Measurements from ENCODE around the gene CHCHD10. TPM values are rescaled to one million over a fixed set of nuclear protein-coding genes. Genes with fewer than 3 reads are reported as not detected.

The CHCHD10 gene
- polyA plus RNA-seq, 1 of the 3 experiments (the other 2 are of a cell fraction) = 70.1 TPM

DNA sequence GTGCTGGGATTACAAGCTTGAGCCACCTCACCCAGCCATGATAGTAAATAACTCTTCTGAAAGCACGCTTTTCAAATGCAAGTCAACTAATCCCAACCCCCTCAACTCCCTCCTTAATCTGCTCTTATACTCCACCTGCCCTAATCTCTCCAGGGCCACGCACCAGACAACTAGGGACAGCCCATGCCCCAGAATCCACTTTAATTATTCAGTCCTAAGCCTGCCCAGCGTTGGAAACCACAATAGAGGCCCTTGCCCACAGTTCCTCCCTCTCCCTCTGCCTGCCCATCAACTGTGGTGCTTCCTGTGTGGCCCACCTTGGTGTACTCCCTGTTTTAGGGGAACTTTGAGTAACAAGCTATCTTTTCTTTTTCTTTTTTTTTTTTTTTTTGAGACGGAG is 10.9 kb downstream of the CHCHD10 start (continued):
- TF ChIP-seq, protein P1, sequence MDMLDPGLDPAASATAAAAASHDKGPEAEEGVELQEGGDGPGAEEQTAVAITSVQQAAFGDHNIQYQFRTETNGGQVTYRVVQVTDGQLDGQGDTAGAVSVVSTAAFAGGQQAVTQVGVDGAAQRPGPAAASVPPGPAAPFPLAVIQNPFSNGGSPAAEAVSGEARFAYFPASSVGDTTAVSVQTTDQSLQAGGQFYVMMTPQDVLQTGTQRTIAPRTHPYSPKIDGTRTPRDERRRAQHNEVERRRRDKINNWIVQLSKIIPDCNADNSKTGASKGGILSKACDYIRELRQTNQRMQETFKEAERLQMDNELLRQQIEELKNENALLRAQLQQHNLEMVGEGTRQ (IDR thresholded peaks at IDR 0.05; ENCODE audit: borderline replicate concordance, low read depth, low read length) = no peak

DNA sequence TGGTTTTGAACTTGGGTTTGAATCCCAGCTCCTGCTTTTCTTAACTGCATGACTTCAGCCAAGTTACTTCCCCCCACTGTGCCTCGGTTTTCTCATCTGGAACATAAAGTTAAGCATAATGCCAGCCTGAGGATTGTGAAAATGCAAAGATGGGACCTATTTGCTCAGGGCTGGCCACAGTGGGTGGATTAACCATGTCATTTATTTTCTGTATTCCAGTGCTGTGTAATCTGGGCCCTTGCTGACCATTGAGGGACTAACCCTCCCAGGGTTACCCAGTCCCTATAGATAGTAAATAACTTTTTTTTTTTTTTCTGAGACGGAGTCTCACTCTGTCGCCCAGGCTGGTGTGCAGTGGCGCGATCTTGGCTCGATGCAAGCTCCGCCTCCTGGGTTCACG is 12.1 kb downstream of the CHCHD10 start:
- Histone ChIP-seq H4K20me1 (ENCODE audit: insufficient read depth) (no peaks in the 10 kb centered on the region), H3K4me3 (ENCODE audit: low read depth in 2 of 2, low read length in 1 of 2) (no peak overlapping the region), H3K4me2 (no peak overlapping the region), H3K79me2 (ENCODE audit: insufficient read depth) (no peaks in the 10 kb centered on the region), H3K36me3 (replicated peaks in 1 of 2; ENCODE audit: control insufficient read depth in 1 of 2, insufficient read depth in 2 of 2, low read length in 1 of 2) (no peaks in the 10 kb centered on the region), H3F3A (replicated peaks; ENCODE audit: insufficient read depth) (no peaks in the 10 kb centered on the region), H3K4me1 (ENCODE audit: control insufficient read depth in 1 of 2, insufficient read depth in 2 of 2, low read depth in 1 of 2, low read length in 1 of 2) (peaks cover 0 to 4% of the 10 kb centered on the region in 2 experiments; a peak in 1 of 4 replicates), H3K27me3 (ENCODE audit: insufficient read depth) (no peaks in the 10 kb centered on the region), H3K9me2 (no peaks in the 10 kb centered on the region), H3K27ac (ENCODE audit: low read depth in 2 of 2, low read length in 1 of 2) (no peak overlapping the region), H3K9ac (no peak overlapping the region), H2AFZ (ENCODE audit: low read depth) (no peak overlapping the region), H3K9me3 (no peaks in the 10 kb centered on the region)
- 68% methylated on average over 8 of the region's 8 CpGs for WGBS (ENCODE audit: low lambda C conversion rate)
- CTCF ChIA-PET = interaction anchor here (1.5 to 2.4 kb wide), 2 partner anchors 8 to 94 kb away, joined by 3 to 8 read pairs; no protein-coding TSS in a partner anchor
- POLR2A ChIA-PET = no interaction called here
- DNase-seq = no peak
- no peak for TF ChIP-seq GATA2 (CRISPR knock-in tag; IDR thresholded peaks at IDR 0.05)
- no peak for TF ChIP-seq EP300 (IDR thresholded peaks at IDR 0.05; ENCODE audit: borderline replicate concordance in 1 of 2, low read depth in 1 of 2, low read length in 1 of 2)
- no peak for TF ChIP-seq TCF12 (IDR thresholded peaks at IDR 0.05)
- TF ChIP-seq RXRA (IDR thresholded peaks at IDR 0.05; ENCODE audit: borderline replicate concordance, low read depth) = no peak

DNA sequence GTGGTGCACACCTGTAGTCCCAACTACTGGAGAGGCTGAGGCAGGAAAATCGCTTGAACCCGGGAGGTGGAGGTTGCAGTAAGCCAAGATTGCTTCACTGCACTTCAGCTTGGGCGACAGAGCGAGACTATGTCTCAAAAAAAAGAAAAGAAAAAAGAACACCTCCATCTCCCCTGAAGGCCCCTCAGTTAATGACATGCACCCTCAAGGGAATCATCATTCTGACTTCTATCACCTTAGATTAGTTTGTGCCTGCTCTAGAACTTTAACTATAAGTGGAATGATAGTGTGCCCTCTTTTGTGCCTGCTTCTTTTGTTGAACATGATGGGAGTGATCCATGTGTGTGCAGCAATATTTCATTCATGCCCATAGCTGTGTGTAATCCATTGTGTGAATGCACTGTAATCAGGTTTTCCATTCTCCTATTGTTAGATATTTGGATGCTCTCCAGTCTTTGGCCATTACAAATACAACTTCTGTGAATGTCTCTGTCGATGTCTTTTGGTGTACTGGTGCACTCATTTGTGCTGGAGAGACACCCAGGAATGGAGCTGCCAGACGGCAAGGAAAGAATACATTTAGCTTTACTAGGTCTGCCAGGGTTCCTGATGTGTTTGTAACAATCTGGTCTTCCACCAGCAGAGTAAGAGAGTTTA is 12.7 kb downstream of the CHCHD10 start:
- Histone ChIP-seq H4K20me1 (ENCODE audit: insufficient read depth) (no peaks in the 10 kb centered on the region), H3K4me1 (ENCODE audit: control insufficient read depth in 1 of 2, insufficient read depth in 2 of 2, low read depth in 1 of 2, low read length in 1 of 2) (peaks cover 0 to 6% of the 10 kb centered on the region in 2 experiments; a peak in 2 of 4 replicates), H3K27ac (ENCODE audit: low read depth in 2 of 2, low read length in 1 of 2) (no peak overlapping the region), H3K4me2 (no peak overlapping the region), H3K4me3 (ENCODE audit: low read depth in 2 of 2, low read length in 1 of 2) (no peak overlapping the region), H2AFZ (ENCODE audit: low read depth) (no peak overlapping the region), H3K9me3 (no peaks in the 10 kb centered on the region), H3K36me3 (replicated peaks in 1 of 2; ENCODE audit: control insufficient read depth in 1 of 2, insufficient read depth in 2 of 2, low read length in 1 of 2) (no peaks in the 10 kb centered on the region), H3K9ac (no peak overlapping the region), H3K9me2 (no peaks in the 10 kb centered on the region), H3F3A (replicated peaks; ENCODE audit: insufficient read depth) (no peaks in the 10 kb centered on the region), H3K27me3 (ENCODE audit: insufficient read depth) (no peaks in the 10 kb centered on the region), H3K79me2 (ENCODE audit: insufficient read depth) (peaks cover 4% of the 10 kb centered on the region; the same call in 1 of the 2 replicates)
- POLR2A ChIA-PET = no interaction called here
- DNase-seq = no peak
- CTCF ChIA-PET = interaction anchor here (0.6 to 1.5 kb wide), 5 partner anchors 9 to 355 kb away, joined by 3 read pairs; partner anchors contain the start of gene SLC2A11
- 63% methylated on average over 6 of the region's 6 CpGs for WGBS (ENCODE audit: low lambda C conversion rate)
- TF ChIP-seq POLR2AphosphoS5 (IDR thresholded peaks at IDR 0.05; ENCODE audit: low read depth, low read length) (no peak), SIN3A (IDR thresholded peaks at IDR 0.05; ENCODE audit: borderline replicate concordance, low read depth, low read length) (no peak), TAF1 (IDR thresholded peaks at IDR 0.05; ENCODE audit: borderline replicate concordance, low read depth, low read length) (no peak), NRF1 (IDR thresholded peaks at IDR 0.05; ENCODE audit: low read depth, low read length) (no peak), RCOR1 (IDR thresholded peaks at IDR 0.05; ENCODE audit: low read length) (no peak), RFX5 (IDR thresholded peaks at IDR 0.05; ENCODE audit: low read length) (no peak), RAD21 (IDR thresholded peaks at IDR 0.05; ENCODE audit: low read length) (no peak), FOXM1 (IDR thresholded peaks at IDR 0.05; ENCODE audit: low read depth) (no peak), MEF2A (IDR thresholded peaks at IDR 0.05; ENCODE audit: borderline replicate concordance, low read depth) (no peak), TEAD4 (IDR thresholded peaks at IDR 0.05; ENCODE audit: borderline replicate concordance, insufficient read depth) (no peak), ELF1 (IDR thresholded peaks at IDR 0.05) (no peak)
- TF ChIP-seq, protein P2, sequence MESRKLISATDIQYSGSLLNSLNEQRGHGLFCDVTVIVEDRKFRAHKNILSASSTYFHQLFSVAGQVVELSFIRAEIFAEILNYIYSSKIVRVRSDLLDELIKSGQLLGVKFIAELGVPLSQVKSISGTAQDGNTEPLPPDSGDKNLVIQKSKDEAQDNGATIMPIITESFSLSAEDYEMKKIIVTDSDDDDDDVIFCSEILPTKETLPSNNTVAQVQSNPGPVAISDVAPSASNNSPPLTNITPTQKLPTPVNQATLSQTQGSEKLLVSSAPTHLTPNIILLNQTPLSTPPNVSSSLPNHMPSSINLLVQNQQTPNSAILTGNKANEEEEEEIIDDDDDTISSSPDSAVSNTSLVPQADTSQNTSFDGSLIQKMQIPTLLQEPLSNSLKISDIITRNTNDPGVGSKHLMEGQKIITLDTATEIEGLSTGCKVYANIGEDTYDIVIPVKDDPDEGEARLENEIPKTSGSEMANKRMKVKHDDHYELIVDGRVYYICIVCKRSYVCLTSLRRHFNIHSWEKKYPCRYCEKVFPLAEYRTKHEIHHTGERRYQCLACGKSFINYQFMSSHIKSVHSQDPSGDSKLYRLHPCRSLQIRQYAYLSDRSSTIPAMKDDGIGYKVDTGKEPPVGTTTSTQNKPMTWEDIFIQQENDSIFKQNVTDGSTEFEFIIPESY (IDR thresholded peaks at IDR 0.05; ENCODE audit: borderline replicate concordance, low read depth) = no peak
- TF ChIP-seq, protein P3, sequence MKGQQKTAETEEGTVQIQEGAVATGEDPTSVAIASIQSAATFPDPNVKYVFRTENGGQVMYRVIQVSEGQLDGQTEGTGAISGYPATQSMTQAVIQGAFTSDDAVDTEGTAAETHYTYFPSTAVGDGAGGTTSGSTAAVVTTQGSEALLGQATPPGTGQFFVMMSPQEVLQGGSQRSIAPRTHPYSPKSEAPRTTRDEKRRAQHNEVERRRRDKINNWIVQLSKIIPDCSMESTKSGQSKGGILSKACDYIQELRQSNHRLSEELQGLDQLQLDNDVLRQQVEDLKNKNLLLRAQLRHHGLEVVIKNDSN (IDR thresholded peaks at IDR 0.05; ENCODE audit: borderline replicate concordance, low read depth) = no peak
- TF ChIP-seq, protein P4, sequence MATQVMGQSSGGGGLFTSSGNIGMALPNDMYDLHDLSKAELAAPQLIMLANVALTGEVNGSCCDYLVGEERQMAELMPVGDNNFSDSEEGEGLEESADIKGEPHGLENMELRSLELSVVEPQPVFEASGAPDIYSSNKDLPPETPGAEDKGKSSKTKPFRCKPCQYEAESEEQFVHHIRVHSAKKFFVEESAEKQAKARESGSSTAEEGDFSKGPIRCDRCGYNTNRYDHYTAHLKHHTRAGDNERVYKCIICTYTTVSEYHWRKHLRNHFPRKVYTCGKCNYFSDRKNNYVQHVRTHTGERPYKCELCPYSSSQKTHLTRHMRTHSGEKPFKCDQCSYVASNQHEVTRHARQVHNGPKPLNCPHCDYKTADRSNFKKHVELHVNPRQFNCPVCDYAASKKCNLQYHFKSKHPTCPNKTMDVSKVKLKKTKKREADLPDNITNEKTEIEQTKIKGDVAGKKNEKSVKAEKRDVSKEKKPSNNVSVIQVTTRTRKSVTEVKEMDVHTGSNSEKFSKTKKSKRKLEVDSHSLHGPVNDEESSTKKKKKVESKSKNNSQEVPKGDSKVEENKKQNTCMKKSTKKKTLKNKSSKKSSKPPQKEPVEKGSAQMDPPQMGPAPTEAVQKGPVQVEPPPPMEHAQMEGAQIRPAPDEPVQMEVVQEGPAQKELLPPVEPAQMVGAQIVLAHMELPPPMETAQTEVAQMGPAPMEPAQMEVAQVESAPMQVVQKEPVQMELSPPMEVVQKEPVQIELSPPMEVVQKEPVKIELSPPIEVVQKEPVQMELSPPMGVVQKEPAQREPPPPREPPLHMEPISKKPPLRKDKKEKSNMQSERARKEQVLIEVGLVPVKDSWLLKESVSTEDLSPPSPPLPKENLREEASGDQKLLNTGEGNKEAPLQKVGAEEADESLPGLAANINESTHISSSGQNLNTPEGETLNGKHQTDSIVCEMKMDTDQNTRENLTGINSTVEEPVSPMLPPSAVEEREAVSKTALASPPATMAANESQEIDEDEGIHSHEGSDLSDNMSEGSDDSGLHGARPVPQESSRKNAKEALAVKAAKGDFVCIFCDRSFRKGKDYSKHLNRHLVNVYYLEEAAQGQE (IDR thresholded peaks at IDR 0.05; ENCODE audit: low read depth, low read length) = no peak
